Activated CD4-positive, alpha-beta T cell treated with anti-CD3 and anti-CD28 coated beads, Interleukin-2, amount 10 ng/mL, durations not matched to agents 24 days and 14 days (primary cell): ENCODE data around the gene TMEM236. TPM values are rescaled to one million over a fixed set of nuclear protein-coding genes. Genes with fewer than 3 reads are reported as not detected.

Source experiments
- DNase-seq: peaks from one replicate; pipeline ENCODE4 v3.0.0; 2022
- H3K27ac Mint-ChIP-seq: one replicate; pipeline ENCODE4 v1.8.0; 2022; ENCODE audit warnings: mild to moderate bottlenecking, mixed read lengths
- H3K27me3 Mint-ChIP-seq: one replicate; pipeline ENCODE4 v1.8.0; 2022; ENCODE audit warnings: mixed read lengths
- H3K36me3 Mint-ChIP-seq: one replicate; pipeline ENCODE4 v1.8.0; 2022; ENCODE audit warnings: low read depth, mild to moderate bottlenecking, mixed read lengths
- H3K4me1 Mint-ChIP-seq: one replicate; pipeline ENCODE4 v1.8.0; 2021; ENCODE audit warnings: mixed read lengths
- H3K4me3 Mint-ChIP-seq: one replicate; pipeline ENCODE4 v1.8.0; 2022; ENCODE audit warnings: mild to moderate bottlenecking, moderate library complexity, mixed read lengths
- H3K9me3 Mint-ChIP-seq: one replicate; pipeline ENCODE4 v1.8.0; 2021; ENCODE audit warnings: mixed read lengths
- intact Hi-C: fragments of 100-400 bp; cut with micrococcal nuclease; formaldehyde crosslinking; loops from one replicate; pipeline ENCODE4 v1.15.1; 2023
- total RNA-seq: library from RNA; stranded (reverse); gene quantifications from 2 replicates; pipeline ENCODE4 v1.2.3, GENCODE V29; 2022

The TMEM236 gene
- total RNA-seq, 1 donor from 2014 or later, result 0.05 TPM

GRCh38 chr10:17756557-17757217 lies 4.7 kb downstream of the TMEM236 start:
- H3K27me3 Mint-ChIP-seq, result no peaks in the 10 kb centered on the region
- H3K9me3 Mint-ChIP-seq, result no peaks in the 10 kb centered on the region
- peaks cover 8% of the 10 kb centered on the region for H3K4me1 Mint-ChIP-seq
- no peaks in the 10 kb centered on the region for H3K36me3 Mint-ChIP-seq
- intact Hi-C loops, result no loop called here
- peak; percentile 62 for DNase-seq
- no peak overlapping the region for H3K27ac Mint-ChIP-seq
- peak overlapping the region; percentile 8 for H3K4me3 Mint-ChIP-seq

- intact Hi-C loops, result no loop called here
- Mint-ChIP-seq H3K4me3 (no peak overlapping the region), H3K4me1 (peaks cover 8% of the 10 kb centered on the region), H3K27ac (no peak overlapping the region), H3K36me3 (no peaks in the 10 kb centered on the region), H3K27me3 (no peaks in the 10 kb centered on the region), H3K9me3 (no peaks in the 10 kb centered on the region)
- no peak for DNase-seq
These were observed 6.2 kb downstream of the TMEM236 start for GRCh38 chr10:17758200-17758599.

GRCh38 chr10:17758896-17759295 lies 6.9 kb downstream of the TMEM236 start:
- Mint-ChIP-seq H3K4me1 (peaks cover 8% of the 10 kb centered on the region), H3K9me3 (no peaks in the 10 kb centered on the region), H3K27me3 (no peaks in the 10 kb centered on the region), H3K27ac (no peak overlapping the region), H3K36me3 (no peaks in the 10 kb centered on the region), H3K4me3 (no peak overlapping the region)
- no peak for DNase-seq
- intact Hi-C loops, result no loop called here

- DNase-seq, result no peak
- no peaks in the 10 kb centered on the region for H3K36me3 Mint-ChIP-seq
- H3K27me3 Mint-ChIP-seq, result peaks cover 2% of the 10 kb centered on the region
- no peaks in the 10 kb centered on the region for H3K4me1 Mint-ChIP-seq
- no peak overlapping the region for H3K27ac Mint-ChIP-seq
- intact Hi-C loops, result no loop called here
- H3K9me3 Mint-ChIP-seq, result no peaks in the 10 kb centered on the region
- H3K4me3 Mint-ChIP-seq, result no peak overlapping the region
These were observed 12.1 kb downstream of the TMEM236 start for GRCh38 chr10:17764142-17764541.

GRCh38 chr10:17765602-17766001 lies 13.6 kb downstream of the TMEM236 start:
- Mint-ChIP-seq H3K9me3 (no peaks in the 10 kb centered on the region), H3K4me3 (no peak overlapping the region), H3K36me3 (no peaks in the 10 kb centered on the region), H3K27me3 (peaks cover 2% of the 10 kb centered on the region), H3K4me1 (no peaks in the 10 kb centered on the region), H3K27ac (no peak overlapping the region)
- DNase-seq, result no peak
- intact Hi-C loops, result no loop called here

- Mint-ChIP-seq H3K27ac (no peak overlapping the region), H3K4me1 (no peaks in the 10 kb centered on the region), H3K27me3 (peaks cover 2% of the 10 kb centered on the region), H3K36me3 (no peaks in the 10 kb centered on the region), H3K9me3 (no peaks in the 10 kb centered on the region), H3K4me3 (no peak overlapping the region)
- no peak for DNase-seq
- intact Hi-C loops, result no loop called here
These were observed 14.7 kb downstream of the TMEM236 start for GRCh38 chr10:17766731-17767130.

GRCh38 chr10:17768496-17768895 lies 16.5 kb downstream of the TMEM236 start:
- H3K27me3 Mint-ChIP-seq, result peaks cover 4% of the 10 kb centered on the region
- no peak for DNase-seq
- intact Hi-C loops, result no loop called here
- H3K36me3 Mint-ChIP-seq, result no peaks in the 10 kb centered on the region
- no peaks in the 10 kb centered on the region for H3K9me3 Mint-ChIP-seq
- no peak overlapping the region for H3K4me3 Mint-ChIP-seq
- H3K4me1 Mint-ChIP-seq, result no peaks in the 10 kb centered on the region
- no peak overlapping the region for H3K27ac Mint-ChIP-seq

GRCh38 chr10:17768957-17769356 lies 17.0 kb downstream of the TMEM236 start:
- DNase-seq, result no peak
- intact Hi-C loops, result no loop called here
- H3K36me3 Mint-ChIP-seq, result no peaks in the 10 kb centered on the region
- H3K4me3 Mint-ChIP-seq, result no peak overlapping the region
- no peaks in the 10 kb centered on the region for H3K4me1 Mint-ChIP-seq
- H3K27me3 Mint-ChIP-seq, result peaks cover 4% of the 10 kb centered on the region
- no peak overlapping the region for H3K27ac Mint-ChIP-seq
- no peaks in the 10 kb centered on the region for H3K9me3 Mint-ChIP-seq

GRCh38 chr10:17771017-17771416 lies 19.0 kb downstream of the TMEM236 start:
- H3K4me3 Mint-ChIP-seq, result no peak overlapping the region
- no peak overlapping the region for H3K27ac Mint-ChIP-seq
- H3K36me3 Mint-ChIP-seq, result no peaks in the 10 kb centered on the region
- no peaks in the 10 kb centered on the region for H3K9me3 Mint-ChIP-seq
- H3K27me3 Mint-ChIP-seq, result peaks cover 4% of the 10 kb centered on the region
- no peak for DNase-seq
- intact Hi-C loops, result no loop called here
- no peaks in the 10 kb centered on the region for H3K4me1 Mint-ChIP-seq

- intact Hi-C loops, result no loop called here
- Mint-ChIP-seq H3K27ac (no peak overlapping the region), H3K27me3 (no peaks in the 10 kb centered on the region), H3K4me3 (no peak overlapping the region), H3K9me3 (no peaks in the 10 kb centered on the region), H3K4me1 (no peaks in the 10 kb centered on the region), H3K36me3 (no peaks in the 10 kb centered on the region)
- DNase-seq, result no peak
These were observed 27.8 kb downstream of the TMEM236 start for GRCh38 chr10:17779784-17780183.

GRCh38 chr10:17780727-17781126 lies 28.7 kb downstream of the TMEM236 start:
- intact Hi-C loops, result no loop called here
- H3K27me3 Mint-ChIP-seq, result no peaks in the 10 kb centered on the region
- no peak overlapping the region for H3K27ac Mint-ChIP-seq
- no peak for DNase-seq
- no peaks in the 10 kb centered on the region for H3K9me3 Mint-ChIP-seq
- no peak overlapping the region for H3K4me3 Mint-ChIP-seq
- no peaks in the 10 kb centered on the region for H3K4me1 Mint-ChIP-seq
- no peaks in the 10 kb centered on the region for H3K36me3 Mint-ChIP-seq

- H3K36me3 Mint-ChIP-seq, result no peaks in the 10 kb centered on the region
- H3K4me1 Mint-ChIP-seq, result no peaks in the 10 kb centered on the region
- no peak overlapping the region for H3K27ac Mint-ChIP-seq
- no peak overlapping the region for H3K4me3 Mint-ChIP-seq
- peaks cover 2% of the 10 kb centered on the region for H3K27me3 Mint-ChIP-seq
- no peak for DNase-seq
- intact Hi-C loops, result no loop called here
- no peaks in the 10 kb centered on the region for H3K9me3 Mint-ChIP-seq
These were observed 29.9 kb downstream of the TMEM236 start for GRCh38 chr10:17781856-17782255.

GRCh38 chr10:17782921-17783665 lies 31.1 kb downstream of the TMEM236 start:
- H3K9me3 Mint-ChIP-seq, result no peaks in the 10 kb centered on the region
- H3K36me3 Mint-ChIP-seq, result no peaks in the 10 kb centered on the region
- intact Hi-C loops, result no loop called here
- H3K27me3 Mint-ChIP-seq, result peaks cover 2% of the 10 kb centered on the region
- no peaks in the 10 kb centered on the region for H3K4me1 Mint-ChIP-seq
- no peak for DNase-seq
- no peak overlapping the region for H3K27ac Mint-ChIP-seq
- no peak overlapping the region for H3K4me3 Mint-ChIP-seq

GRCh38 chr10:17783751-17784150 lies 31.8 kb downstream of the TMEM236 start:
- H3K36me3 Mint-ChIP-seq, result no peaks in the 10 kb centered on the region
- peaks cover 2% of the 10 kb centered on the region for H3K27me3 Mint-ChIP-seq
- H3K4me1 Mint-ChIP-seq, result no peaks in the 10 kb centered on the region
- no peak for DNase-seq
- no peaks in the 10 kb centered on the region for H3K9me3 Mint-ChIP-seq
- intact Hi-C loops, result no loop called here
- H3K4me3 Mint-ChIP-seq, result no peak overlapping the region
- no peak overlapping the region for H3K27ac Mint-ChIP-seq

GRCh38 chr10:17784688-17785087 lies 32.7 kb downstream of the TMEM236 start:
- Mint-ChIP-seq H3K4me3 (no peak overlapping the region), H3K27ac (no peak overlapping the region), H3K4me1 (no peaks in the 10 kb centered on the region), H3K36me3 (no peaks in the 10 kb centered on the region), H3K27me3 (peaks cover 2% of the 10 kb centered on the region), H3K9me3 (no peaks in the 10 kb centered on the region)
- intact Hi-C loops, result no loop called here
- DNase-seq, result no peak
